Calu3 (cell line): ENCODE results near the gene KDM7A. TPM values are rescaled to one million over a fixed set of nuclear protein-coding genes. Genes with fewer than 3 reads are reported as not detected.

Experiments
- BruUV-seq: library from RNA; stranded (reverse); fragments of 400-500 nt; replicated peaks from 2 replicates; lab custom pipeline; 2021; lab: Mats Ljungman, UMichigan
- CTCF ChIA-PET: fragments of 300-600 bp; sonication (Branson Sonifier 250); formaldehyde crosslinking; loops from one replicate; lab custom pipeline; 2022; ENCODE audit warnings: antibody characterized with exemption; lab: Charles Lee
- DNase-seq: peaks from one replicate; pipeline ENCODE4 v3.0.0; 2022
- H3K27ac Mint-ChIP-seq: one replicate; pipeline ENCODE4 v1.8.0; 2022; ENCODE audit warnings: mixed read lengths; ENCODE audit not compliant: unreplicated experiment
- H3K27me3 Mint-ChIP-seq: one replicate; pipeline ENCODE4 v1.8.0; 2022; ENCODE audit warnings: mixed read lengths; ENCODE audit not compliant: unreplicated experiment
- H3K36me3 Mint-ChIP-seq: one replicate; pipeline ENCODE4 v1.8.0; 2022; ENCODE audit warnings: mild to moderate bottlenecking, moderate library complexity, mixed read lengths; ENCODE audit not compliant: insufficient read depth, unreplicated experiment
- H3K4me1 Mint-ChIP-seq: one replicate; pipeline ENCODE4 v1.8.0; 2022; ENCODE audit warnings: mild to moderate bottlenecking, low read depth, mixed read lengths; ENCODE audit not compliant: unreplicated experiment
- H3K4me3 Mint-ChIP-seq: one replicate; pipeline ENCODE4 v1.8.0; 2022; ENCODE audit warnings: mild to moderate bottlenecking, low read depth, moderate library complexity, mixed read lengths; ENCODE audit not compliant: unreplicated experiment
- H3K9me3 Mint-ChIP-seq: one replicate; pipeline ENCODE4 v1.8.0; 2022; ENCODE audit warnings: low read depth, mixed read lengths; ENCODE audit not compliant: unreplicated experiment
- intact Hi-C: fragments of 100-400 bp; cut with micrococcal nuclease; formaldehyde crosslinking; loops from one replicate; pipeline ENCODE4 v1.10.0; 2022; ENCODE audit not compliant: unreplicated experiment
- total RNA-seq: library from RNA; stranded (reverse); gene quantifications from 2 replicates; pipeline ENCODE4 v1.2.3, GENCODE V29; 2022
- TF ChIP-seq, protein P1 (sequence below): fragments of 200-600 bp; IDR thresholded peaks from one replicate; pipeline ENCODE4 v1.8.0; 2022; ENCODE audit warnings: antibody characterized with exemption; ENCODE audit not compliant: unreplicated experiment

KDM7A gene
- total RNA-seq, 1 experiment from 2014 or later = 2.7 TPM

DNA sequence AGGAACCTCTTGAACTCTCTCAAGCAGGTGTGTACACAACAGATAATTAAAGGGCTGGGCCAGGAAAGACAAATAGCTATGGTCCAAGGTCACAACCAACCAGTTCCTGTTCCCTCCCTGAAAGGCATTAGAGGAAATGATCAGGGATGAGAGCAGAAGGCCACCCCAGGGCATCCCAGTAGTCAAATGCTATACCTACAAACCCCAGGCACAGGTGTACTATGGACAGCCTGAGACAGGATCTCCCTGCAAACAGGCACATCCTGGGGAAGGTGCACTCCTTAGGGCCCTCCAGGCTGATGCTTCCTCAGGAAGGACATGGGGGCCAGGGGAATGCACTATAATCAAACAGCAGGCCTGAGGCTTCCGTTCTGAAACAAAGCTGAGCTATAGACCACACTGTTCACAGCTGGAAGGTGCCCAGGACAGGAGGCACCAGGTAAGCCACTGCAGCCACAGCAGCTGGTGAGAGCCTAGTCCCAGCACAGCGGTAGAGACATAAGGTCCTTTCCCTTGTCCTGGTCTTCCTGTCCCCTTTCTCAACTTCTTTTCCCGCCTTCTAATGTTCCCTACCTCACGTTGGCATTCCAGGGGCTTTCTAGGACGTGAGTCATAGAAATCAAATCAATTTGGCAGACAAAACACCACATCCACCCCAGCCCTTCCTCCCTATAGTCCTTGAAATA is 127.3 kb downstream of the KDM7A start:
- no peak for DNase-seq
- Mint-ChIP-seq H3K4me3 (no peak overlapping the region), H3K9me3 (no peaks in the 10 kb centered on the region), H3K27ac (no peak overlapping the region), H3K27me3 (no peaks in the 10 kb centered on the region), H3K36me3 (no peaks in the 10 kb centered on the region), H3K4me1 (peaks cover 16% of the 10 kb centered on the region)
- TF ChIP-seq, protein P1, sequence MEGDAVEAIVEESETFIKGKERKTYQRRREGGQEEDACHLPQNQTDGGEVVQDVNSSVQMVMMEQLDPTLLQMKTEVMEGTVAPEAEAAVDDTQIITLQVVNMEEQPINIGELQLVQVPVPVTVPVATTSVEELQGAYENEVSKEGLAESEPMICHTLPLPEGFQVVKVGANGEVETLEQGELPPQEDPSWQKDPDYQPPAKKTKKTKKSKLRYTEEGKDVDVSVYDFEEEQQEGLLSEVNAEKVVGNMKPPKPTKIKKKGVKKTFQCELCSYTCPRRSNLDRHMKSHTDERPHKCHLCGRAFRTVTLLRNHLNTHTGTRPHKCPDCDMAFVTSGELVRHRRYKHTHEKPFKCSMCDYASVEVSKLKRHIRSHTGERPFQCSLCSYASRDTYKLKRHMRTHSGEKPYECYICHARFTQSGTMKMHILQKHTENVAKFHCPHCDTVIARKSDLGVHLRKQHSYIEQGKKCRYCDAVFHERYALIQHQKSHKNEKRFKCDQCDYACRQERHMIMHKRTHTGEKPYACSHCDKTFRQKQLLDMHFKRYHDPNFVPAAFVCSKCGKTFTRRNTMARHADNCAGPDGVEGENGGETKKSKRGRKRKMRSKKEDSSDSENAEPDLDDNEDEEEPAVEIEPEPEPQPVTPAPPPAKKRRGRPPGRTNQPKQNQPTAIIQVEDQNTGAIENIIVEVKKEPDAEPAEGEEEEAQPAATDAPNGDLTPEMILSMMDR = no peak
- CTCF ChIA-PET = no interaction called here
- intact Hi-C loops = no loop called here
- BruUV-seq = no TSS peak

DNA sequence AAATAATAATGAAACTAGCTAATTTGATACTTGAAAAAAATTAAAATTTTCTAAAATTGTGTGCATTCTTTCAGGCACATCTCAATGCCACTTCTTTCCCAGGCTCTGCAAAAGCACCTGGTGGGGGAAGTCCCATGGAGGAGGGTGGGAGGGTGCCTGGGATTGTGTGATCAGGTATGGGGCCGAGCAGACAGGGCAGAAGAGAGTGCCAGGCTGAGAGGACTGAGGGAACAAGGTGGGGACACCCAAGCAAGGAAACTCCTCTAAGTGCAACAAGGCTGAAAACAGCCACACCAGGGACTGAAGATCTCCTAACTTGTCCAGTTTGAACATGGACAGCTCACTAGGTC is 127.8 kb downstream of the KDM7A start:
- Mint-ChIP-seq H3K4me3 (no peak overlapping the region), H3K36me3 (no peaks in the 10 kb centered on the region), H3K27ac (no peak overlapping the region), H3K4me1 (peaks cover 16% of the 10 kb centered on the region), H3K27me3 (no peaks in the 10 kb centered on the region), H3K9me3 (no peaks in the 10 kb centered on the region)
- BruUV-seq = no TSS peak
- CTCF ChIA-PET = no interaction called here
- intact Hi-C loops = no loop called here
- DNase-seq = no peak
- TF ChIP-seq, protein P1 = no peak

DNA sequence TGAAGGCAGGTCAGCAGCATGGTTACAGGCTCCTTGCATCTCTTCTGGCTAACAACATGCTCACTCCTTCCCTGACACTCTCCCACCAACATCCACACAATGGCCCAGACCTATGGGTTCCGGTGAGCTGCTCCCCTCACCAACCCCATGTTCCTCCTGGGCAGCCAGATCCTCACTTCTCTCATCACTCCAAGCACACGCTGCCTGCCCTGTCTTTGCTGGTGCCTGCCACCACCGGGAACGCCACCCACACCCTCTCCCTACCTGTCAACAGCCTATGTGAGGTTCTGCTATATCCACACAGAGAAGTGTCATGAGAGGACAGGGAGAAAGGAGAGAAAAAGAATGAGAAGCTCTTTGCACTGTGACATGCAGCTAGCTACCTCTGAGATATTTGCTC is 128.6 kb downstream of the KDM7A start:
- intact Hi-C loops = no loop called here
- no peak for DNase-seq
- H3K4me3 Mint-ChIP-seq = no peak overlapping the region
- CTCF ChIA-PET = no interaction called here
- no TSS peak for BruUV-seq
- no peaks in the 10 kb centered on the region for H3K36me3 Mint-ChIP-seq
- TF ChIP-seq, protein P1 = no peak
- no peak overlapping the region for H3K27ac Mint-ChIP-seq
- no peaks in the 10 kb centered on the region for H3K27me3 Mint-ChIP-seq
- H3K4me1 Mint-ChIP-seq = peaks cover 16% of the 10 kb centered on the region
- no peaks in the 10 kb centered on the region for H3K9me3 Mint-ChIP-seq

DNA sequence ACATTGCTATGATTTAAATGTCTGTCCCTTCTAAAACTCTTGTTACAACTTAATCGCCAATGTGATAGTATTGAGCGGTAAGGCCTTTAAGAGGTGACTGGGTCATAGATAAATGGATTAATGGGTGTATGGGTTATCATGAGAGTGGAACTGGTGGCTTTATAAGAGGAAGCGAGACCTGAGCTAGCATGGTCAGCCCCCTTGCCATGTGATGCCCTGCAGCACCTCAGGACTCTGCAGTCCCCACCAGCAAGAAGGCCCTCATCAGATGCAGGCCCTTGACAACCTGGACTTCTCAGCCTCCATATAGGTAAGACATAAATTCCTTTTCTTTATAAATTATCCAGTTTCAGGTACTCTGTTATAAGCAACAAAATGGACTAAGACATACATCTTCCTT is 129.6 kb downstream of the KDM7A start:
- Mint-ChIP-seq H3K4me1 (peaks cover 16% of the 10 kb centered on the region), H3K4me3 (no peak overlapping the region), H3K27me3 (no peaks in the 10 kb centered on the region), H3K36me3 (no peaks in the 10 kb centered on the region), H3K9me3 (no peaks in the 10 kb centered on the region), H3K27ac (no peak overlapping the region)
- CTCF ChIA-PET = no interaction called here
- TF ChIP-seq, protein P1 = no peak
- no TSS peak for BruUV-seq
- intact Hi-C loops = no loop called here
- no peak for DNase-seq
